ENCODE measurements around the gene TADA2B.

- no peak for TF ChIP-seq RAD21 (IDR thresholded peaks at IDR 0.05)
- peak; percentile 82 for TF ChIP-seq HNF4G (IDR thresholded peaks at IDR 0.05)
- no peak for TF ChIP-seq YY1 (IDR thresholded peaks at IDR 0.05)
- TF ChIP-seq, protein P1, sequence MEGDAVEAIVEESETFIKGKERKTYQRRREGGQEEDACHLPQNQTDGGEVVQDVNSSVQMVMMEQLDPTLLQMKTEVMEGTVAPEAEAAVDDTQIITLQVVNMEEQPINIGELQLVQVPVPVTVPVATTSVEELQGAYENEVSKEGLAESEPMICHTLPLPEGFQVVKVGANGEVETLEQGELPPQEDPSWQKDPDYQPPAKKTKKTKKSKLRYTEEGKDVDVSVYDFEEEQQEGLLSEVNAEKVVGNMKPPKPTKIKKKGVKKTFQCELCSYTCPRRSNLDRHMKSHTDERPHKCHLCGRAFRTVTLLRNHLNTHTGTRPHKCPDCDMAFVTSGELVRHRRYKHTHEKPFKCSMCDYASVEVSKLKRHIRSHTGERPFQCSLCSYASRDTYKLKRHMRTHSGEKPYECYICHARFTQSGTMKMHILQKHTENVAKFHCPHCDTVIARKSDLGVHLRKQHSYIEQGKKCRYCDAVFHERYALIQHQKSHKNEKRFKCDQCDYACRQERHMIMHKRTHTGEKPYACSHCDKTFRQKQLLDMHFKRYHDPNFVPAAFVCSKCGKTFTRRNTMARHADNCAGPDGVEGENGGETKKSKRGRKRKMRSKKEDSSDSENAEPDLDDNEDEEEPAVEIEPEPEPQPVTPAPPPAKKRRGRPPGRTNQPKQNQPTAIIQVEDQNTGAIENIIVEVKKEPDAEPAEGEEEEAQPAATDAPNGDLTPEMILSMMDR (IDR thresholded peaks at IDR 0.05; ENCODE audit: low read depth, low read length, missing input control), result no peak
- no peak for TF ChIP-seq REST (IDR thresholded peaks at IDR 0.05)
- TF ChIP-seq NR2F2 (IDR thresholded peaks at IDR 0.05), result peak; percentile 79
These were observed 60.6 kb downstream of the TADA2B start for GRCh38 chr4:7103607-7104365.
